ENCODE measurements around the gene BDKRB2. TPM values are rescaled to one million over a fixed set of nuclear protein-coding genes. Genes with fewer than 3 reads are reported as not detected.

Gene BDKRB2
- total and polyA plus RNA-seq, 7 donors: 0.11 to 0.56 (median 0.35) TPM

DNA sequence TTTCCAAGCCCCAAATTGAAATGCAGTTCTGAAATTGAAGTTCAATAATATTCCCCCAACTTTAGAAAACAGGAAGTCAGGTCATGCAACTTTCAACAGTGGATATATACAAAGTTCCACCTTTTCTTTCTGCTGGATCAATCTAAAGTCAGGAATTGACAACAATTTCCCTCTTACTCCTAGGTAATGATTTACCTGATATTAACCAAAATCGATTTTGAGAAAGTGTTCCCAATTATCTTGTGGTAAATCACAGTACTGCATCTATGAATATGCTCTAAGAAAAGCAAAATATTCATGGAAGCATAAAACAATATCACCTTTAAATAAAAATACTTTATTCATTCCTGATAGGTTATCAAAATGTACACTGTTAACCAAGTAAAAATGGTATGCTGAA, 79.8 kb downstream of the BDKRB2 start:
- no peaks in the 10 kb centered on the region for H3K4me1 ChIP-seq
- H3K9me3 ChIP-seq: no peaks in the 10 kb centered on the region
- no peak overlapping the region for H3K27ac ChIP-seq
- H3K4me3 ChIP-seq: no peak overlapping the region
- intact Hi-C loops (cut with DNase I): no loop called here
- DNase-seq (no peak), ATAC-seq (no peak)
- TF ChIP-seq, protein P1, sequence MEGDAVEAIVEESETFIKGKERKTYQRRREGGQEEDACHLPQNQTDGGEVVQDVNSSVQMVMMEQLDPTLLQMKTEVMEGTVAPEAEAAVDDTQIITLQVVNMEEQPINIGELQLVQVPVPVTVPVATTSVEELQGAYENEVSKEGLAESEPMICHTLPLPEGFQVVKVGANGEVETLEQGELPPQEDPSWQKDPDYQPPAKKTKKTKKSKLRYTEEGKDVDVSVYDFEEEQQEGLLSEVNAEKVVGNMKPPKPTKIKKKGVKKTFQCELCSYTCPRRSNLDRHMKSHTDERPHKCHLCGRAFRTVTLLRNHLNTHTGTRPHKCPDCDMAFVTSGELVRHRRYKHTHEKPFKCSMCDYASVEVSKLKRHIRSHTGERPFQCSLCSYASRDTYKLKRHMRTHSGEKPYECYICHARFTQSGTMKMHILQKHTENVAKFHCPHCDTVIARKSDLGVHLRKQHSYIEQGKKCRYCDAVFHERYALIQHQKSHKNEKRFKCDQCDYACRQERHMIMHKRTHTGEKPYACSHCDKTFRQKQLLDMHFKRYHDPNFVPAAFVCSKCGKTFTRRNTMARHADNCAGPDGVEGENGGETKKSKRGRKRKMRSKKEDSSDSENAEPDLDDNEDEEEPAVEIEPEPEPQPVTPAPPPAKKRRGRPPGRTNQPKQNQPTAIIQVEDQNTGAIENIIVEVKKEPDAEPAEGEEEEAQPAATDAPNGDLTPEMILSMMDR (IDR thresholded peaks at IDR 0.05): no peak
- peaks cover 3 to 78% of the 10 kb centered on the region in 2 donors for H3K36me3 ChIP-seq (ENCODE audit: insufficient read depth in 1 of 2, low read depth in 1 of 2)
- WGBS, 3 donors: 79 to 90% (median 82%) methylated on average over 1 of the region's 1 CpG
- H3K27me3 ChIP-seq (ENCODE audit: insufficient read depth in 3 of 3, low read length in 2 of 3): no peaks in the 10 kb centered on the region

DNA sequence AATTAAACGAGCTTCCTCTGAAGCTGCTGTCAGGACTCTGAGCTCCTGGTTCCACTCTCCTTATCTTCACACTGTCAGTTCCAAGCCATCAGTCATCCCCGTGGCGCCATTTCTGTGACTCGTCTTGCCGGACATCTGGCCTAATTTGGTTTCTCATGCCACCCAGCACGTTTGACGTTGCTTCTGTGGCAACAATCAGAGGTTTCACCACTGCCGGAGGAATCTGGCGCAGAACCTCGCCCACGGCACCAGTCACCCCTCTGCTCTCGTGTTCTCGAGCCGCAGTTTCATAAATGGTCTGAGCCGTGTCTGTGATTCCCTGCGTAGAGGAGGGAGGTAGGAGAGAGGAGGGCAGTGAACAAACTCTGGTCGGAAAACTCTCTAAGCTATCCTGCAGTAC, 81.0 kb downstream of the BDKRB2 start:
- TF ChIP-seq, protein P1 (IDR thresholded peaks at IDR 0.05): no peak
- no peak overlapping the region for H3K4me3 ChIP-seq
- WGBS, 3 donors: 74 to 77% (median 76%) methylated on average over 17 of the region's 17 CpGs
- no peak overlapping the region for H3K27ac ChIP-seq
- no peaks in the 10 kb centered on the region for H3K9me3 ChIP-seq
- peaks cover 6 to 90% of the 10 kb centered on the region in 2 donors for H3K36me3 ChIP-seq (ENCODE audit: insufficient read depth in 1 of 2, low read depth in 1 of 2)
- H3K27me3 ChIP-seq (ENCODE audit: insufficient read depth in 3 of 3, low read length in 2 of 3): no peaks in the 10 kb centered on the region
- H3K4me1 ChIP-seq: no peaks in the 10 kb centered on the region
- intact Hi-C loops (cut with DNase I): no loop called here
- DNase-seq (no peak), ATAC-seq (no peak)

DNA sequence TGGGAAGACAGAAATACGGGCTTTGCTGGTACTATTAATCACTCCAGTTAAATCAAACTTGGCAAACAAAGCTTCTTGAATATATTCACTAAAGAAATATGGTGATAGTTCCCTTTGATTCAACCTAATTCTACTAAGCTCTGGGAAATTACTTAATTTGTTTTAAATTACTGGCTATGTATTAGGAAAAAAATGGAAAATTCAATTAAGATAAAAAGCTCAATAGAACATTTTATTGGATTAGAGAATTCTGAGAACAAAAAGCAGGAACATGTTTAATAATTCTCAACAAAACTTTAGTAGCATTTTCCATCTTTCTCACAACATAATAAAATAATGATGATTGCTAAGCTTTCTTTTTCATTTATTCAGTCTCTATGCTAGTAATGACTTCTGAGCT, 81.6 kb downstream of the BDKRB2 start:
- H3K4me3 ChIP-seq: no peak overlapping the region
- H3K27ac ChIP-seq: no peak overlapping the region
- H3K27me3 ChIP-seq (ENCODE audit: insufficient read depth in 3 of 3, low read length in 2 of 3): no peaks in the 10 kb centered on the region
- ATAC-seq (no peak), DNase-seq (no peak)
- H3K4me1 ChIP-seq: no peaks in the 10 kb centered on the region
- peaks cover 6 to 96% of the 10 kb centered on the region in 2 donors for H3K36me3 ChIP-seq (ENCODE audit: insufficient read depth in 1 of 2, low read depth in 1 of 2)
- no peaks in the 10 kb centered on the region for H3K9me3 ChIP-seq
- TF ChIP-seq, protein P1 (IDR thresholded peaks at IDR 0.05): no peak
- 88 to 100% (median 98%) methylated on average over 1 of the region's 1 CpG for WGBS, 3 donors
- intact Hi-C loops (cut with DNase I): no loop called here

- TF ChIP-seq, protein P1 (IDR thresholded peaks at IDR 0.05): no peak
- H3K36me3 ChIP-seq (ENCODE audit: insufficient read depth in 1 of 2, low read depth in 1 of 2): peaks cover 6 to 98% of the 10 kb centered on the region in 2 donors
- 98 to 100% (median 100%) methylated on average over 1 of the region's 1 CpG for WGBS, 3 donors
- intact Hi-C loops (cut with DNase I): no loop called here
- DNase-seq (no peak), ATAC-seq (no peak)
- no peaks in the 10 kb centered on the region for H3K4me1 ChIP-seq
- H3K27me3 ChIP-seq (ENCODE audit: insufficient read depth in 3 of 3, low read length in 2 of 3): no peaks in the 10 kb centered on the region
- no peak overlapping the region for H3K27ac ChIP-seq
- no peak overlapping the region for H3K4me3 ChIP-seq
- H3K9me3 ChIP-seq: no peaks in the 10 kb centered on the region
These were observed 83.2 kb downstream of the BDKRB2 start for GRCh38 chr14:96287856-96288255.

Other genes starting within 250 kb of the BDKRB2 start
- 1 to 10 TPM in 2 of 4 donors, under 1 TPM in 2; 0.57 to 5.3 (median 1.3) TPM for gene C14orf132, start 165.5 kb upstream of the BDKRB2 start, total RNA-seq
- 1 to 10 TPM in 1 of 3 donors, under 1 TPM in 2; 0.63 to 1.5 (median 0.86) TPM for gene C14orf132, start 165.5 kb upstream of the BDKRB2 start, polyA plus RNA-seq
- gene BDKRB1, start 51.4 kb downstream of the BDKRB2 start, total RNA-seq: under 1 TPM in 1 of 4 donors, not detected in 3; 0.75 TPM
- gene BDKRB1, start 51.4 kb downstream of the BDKRB2 start, polyA plus RNA-seq: under 1 TPM in 2 of 3 donors, not detected in 1; 0.06 to 0.13 TPM
- 10 to 100 TPM; 12.6 to 21.5 (median 16.8) TPM for gene ATG2B, start 158.5 kb downstream of the BDKRB2 start, total RNA-seq
- gene ATG2B, start 158.5 kb downstream of the BDKRB2 start, polyA plus RNA-seq: 10 to 100 TPM in 1 of 3 donors, 1 to 10 TPM in 2; 2.7 to 12.3 (median 3.2) TPM
- gene GSKIP, start 158.7 kb downstream of the BDKRB2 start, total RNA-seq: 1 to 10 TPM; 5.7 to 7.2 (median 6.6) TPM
- gene GSKIP, start 158.7 kb downstream of the BDKRB2 start, polyA plus RNA-seq: 10 to 100 TPM in 2 of 3 donors, 1 to 10 TPM in 1; 7.8 to 19.7 (median 17.8) TPM
- under 1 TPM in 2 of 4 donors, not detected in 2; 0.25 to 0.46 TPM for gene AK7, start 187.3 kb downstream of the BDKRB2 start, total RNA-seq
- 1 to 10 TPM in 1 of 3 donors, under 1 TPM in 2; 0.08 to 1.2 (median 0.25) TPM for gene AK7, start 187.3 kb downstream of the BDKRB2 start, polyA plus RNA-seq